Nephron (organoid): ENCODE data around the gene SND1.

ENCODE experiments used
- H3K27ac Mint-ChIP-seq, 3 experiments: 2 replicates each; pipeline ENCODE4 v1.8.0; 2020; ENCODE audit warnings: mixed read lengths in 3 of 3, mild to moderate bottlenecking in 2 of 3, moderate library complexity in 1 of 3
- H3K27me3 Mint-ChIP-seq: 2 replicates; pipeline ENCODE4 v1.8.0; 2021; ENCODE audit warnings: low read depth, mild to moderate bottlenecking, moderate library complexity, mixed read lengths
- H3K36me3 Mint-ChIP-seq: 2 replicates; pipeline ENCODE4 v1.8.0; 2020; ENCODE audit warnings: low read depth, mixed read lengths
- H3K4me1 Mint-ChIP-seq: 2 replicates; pipeline ENCODE4 v1.8.0; 2020; ENCODE audit warnings: mixed read lengths
- H3K4me3 Mint-ChIP-seq, 3 experiments: 2 replicates each; pipeline ENCODE4 v1.8.0; 2020; ENCODE audit warnings: mild to moderate bottlenecking in 3 of 3, mixed read lengths in 3 of 3, moderate library complexity in 2 of 3
- H3K9me3 Mint-ChIP-seq: 2 replicates; pipeline ENCODE4 v1.8.0; 2020; ENCODE audit warnings: mixed read lengths
- TF ChIP-seq, protein P1 (sequence below), 3 experiments: fragments of 200-600 bp; sonication (generic); IDR thresholded peaks; one replicate each; pipeline ENCODE4 v1.5.0; 2021; ENCODE audit warnings: antibody characterized with exemption in 3 of 3; ENCODE audit not compliant: unreplicated experiment in 3 of 3

SND1 gene

DNA sequence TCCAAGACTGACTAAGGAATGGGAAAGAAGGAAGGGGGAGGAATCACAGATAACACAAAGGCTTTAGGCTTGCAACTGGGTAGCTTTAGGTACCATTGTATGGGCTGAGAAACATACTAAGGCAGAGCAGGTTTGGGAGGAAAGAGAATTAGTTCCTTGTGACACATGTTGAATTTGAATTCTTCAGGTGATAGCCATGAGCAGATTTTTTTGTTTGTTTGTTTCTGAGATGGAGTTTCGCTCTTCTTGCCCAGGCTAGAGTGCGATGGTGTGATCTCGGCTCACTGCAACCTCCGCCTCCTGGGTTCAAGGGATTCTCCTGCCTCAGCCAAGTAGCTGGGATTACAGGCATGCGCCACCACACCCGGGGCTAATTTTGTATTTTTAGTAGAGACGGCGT lies 4.4 kb upstream of the SND1 start:
- H3K27ac Mint-ChIP-seq = no peak overlapping the region
- no peak overlapping the region for H3K4me3 Mint-ChIP-seq
- H3K36me3 Mint-ChIP-seq = no peaks in the 10 kb centered on the region
- no peaks in the 10 kb centered on the region for H3K27me3 Mint-ChIP-seq
- TF ChIP-seq, protein P1, sequence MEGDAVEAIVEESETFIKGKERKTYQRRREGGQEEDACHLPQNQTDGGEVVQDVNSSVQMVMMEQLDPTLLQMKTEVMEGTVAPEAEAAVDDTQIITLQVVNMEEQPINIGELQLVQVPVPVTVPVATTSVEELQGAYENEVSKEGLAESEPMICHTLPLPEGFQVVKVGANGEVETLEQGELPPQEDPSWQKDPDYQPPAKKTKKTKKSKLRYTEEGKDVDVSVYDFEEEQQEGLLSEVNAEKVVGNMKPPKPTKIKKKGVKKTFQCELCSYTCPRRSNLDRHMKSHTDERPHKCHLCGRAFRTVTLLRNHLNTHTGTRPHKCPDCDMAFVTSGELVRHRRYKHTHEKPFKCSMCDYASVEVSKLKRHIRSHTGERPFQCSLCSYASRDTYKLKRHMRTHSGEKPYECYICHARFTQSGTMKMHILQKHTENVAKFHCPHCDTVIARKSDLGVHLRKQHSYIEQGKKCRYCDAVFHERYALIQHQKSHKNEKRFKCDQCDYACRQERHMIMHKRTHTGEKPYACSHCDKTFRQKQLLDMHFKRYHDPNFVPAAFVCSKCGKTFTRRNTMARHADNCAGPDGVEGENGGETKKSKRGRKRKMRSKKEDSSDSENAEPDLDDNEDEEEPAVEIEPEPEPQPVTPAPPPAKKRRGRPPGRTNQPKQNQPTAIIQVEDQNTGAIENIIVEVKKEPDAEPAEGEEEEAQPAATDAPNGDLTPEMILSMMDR (IDR thresholded peaks at IDR 0.05; ENCODE audit: unreplicated experiment in 3 of 3) = no peak
- H3K4me1 Mint-ChIP-seq = no peaks in the 10 kb centered on the region
- no peaks in the 10 kb centered on the region for H3K9me3 Mint-ChIP-seq

DNA sequence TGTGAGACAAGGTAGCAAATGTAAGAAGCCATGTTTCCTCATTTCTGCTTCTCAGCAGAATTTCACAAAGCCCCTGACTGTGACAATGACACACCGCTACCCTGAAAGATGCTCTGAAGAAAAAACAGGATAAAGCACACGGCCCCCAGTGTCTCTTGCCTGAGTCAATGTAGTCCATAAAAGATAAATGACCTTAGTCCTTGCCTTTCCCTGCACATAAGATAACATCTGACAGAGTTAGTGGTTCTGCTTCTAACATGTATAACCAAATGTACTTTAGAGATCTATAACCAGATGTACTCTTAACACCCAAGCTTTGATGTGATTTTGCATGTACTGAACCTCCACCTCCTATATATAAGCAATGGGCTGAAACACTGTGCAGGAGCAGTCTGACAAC lies 3.0 kb upstream of the SND1 start:
- Mint-ChIP-seq H3K36me3 (no peaks in the 10 kb centered on the region), H3K4me1 (peaks cover 13% of the 10 kb centered on the region), H3K27ac (no peak overlapping the region), H3K4me3 (no peak overlapping the region), H3K9me3 (no peaks in the 10 kb centered on the region), H3K27me3 (no peaks in the 10 kb centered on the region)
- TF ChIP-seq, protein P1 (IDR thresholded peaks at IDR 0.05; ENCODE audit: unreplicated experiment in 3 of 3) = no peak

GRCh38 chr7:127650847-127651555 lies 993 bp upstream of the SND1 start:
- TF ChIP-seq, protein P1 (IDR thresholded peaks at IDR 0.05; ENCODE audit: unreplicated experiment in 3 of 3) = no peak
- H3K4me3 Mint-ChIP-seq = peak overlapping the region in 1 of 3 experiments; percentile 98
- no peaks in the 10 kb centered on the region for H3K9me3 Mint-ChIP-seq
- H3K36me3 Mint-ChIP-seq = no peaks in the 10 kb centered on the region
- peaks cover 33% of the 10 kb centered on the region for H3K4me1 Mint-ChIP-seq
- H3K27me3 Mint-ChIP-seq = no peaks in the 10 kb centered on the region
- H3K27ac Mint-ChIP-seq = no peak overlapping the region

DNA sequence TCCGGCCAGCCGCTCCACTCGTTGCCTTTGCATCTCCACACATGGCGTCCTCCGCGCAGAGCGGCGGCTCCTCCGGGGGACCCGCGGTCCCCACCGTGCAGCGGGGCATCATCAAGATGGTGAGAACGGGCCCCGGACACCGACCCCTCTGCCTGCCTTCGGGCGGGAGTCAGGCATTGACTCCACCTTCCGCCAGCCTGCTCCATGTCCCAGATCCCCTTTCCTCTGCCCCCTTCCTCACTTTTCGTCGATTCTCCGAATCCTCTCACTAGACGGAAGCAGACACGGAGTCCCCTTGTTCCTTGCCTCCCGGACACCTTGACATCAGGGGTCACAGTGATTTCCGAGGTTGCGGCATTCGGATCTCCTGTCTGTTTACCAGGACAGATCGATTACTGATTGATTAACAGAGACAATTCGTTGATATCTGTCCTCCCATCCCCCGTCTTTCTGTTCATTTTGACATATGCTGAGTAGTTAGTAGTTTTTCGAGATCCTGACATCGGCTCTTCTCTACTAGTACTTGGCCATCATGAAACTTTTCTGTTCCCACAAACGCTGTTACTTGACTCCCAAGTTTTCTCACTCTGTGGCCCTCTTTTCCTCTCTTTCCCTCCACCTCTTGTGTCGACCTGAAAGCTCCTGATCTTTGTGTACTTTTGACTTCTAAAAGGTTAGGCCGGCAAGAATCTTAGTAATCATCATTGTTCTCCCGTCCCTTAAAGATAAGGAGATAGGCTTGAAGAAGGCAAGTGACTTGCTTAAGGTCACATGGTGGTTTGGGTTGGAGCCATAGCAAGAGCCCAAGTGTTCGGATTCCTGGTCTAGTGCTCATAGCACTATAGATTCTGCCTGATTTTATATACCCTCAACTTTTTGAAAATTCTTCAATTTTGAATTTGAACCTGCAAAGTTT lies 597 bp downstream of the SND1 start:
- Mint-ChIP-seq H3K4me3 (peak overlapping the region in 1 of 3 experiments; percentile 98), H3K4me1 (peaks cover 37% of the 10 kb centered on the region), H3K36me3 (peaks cover 5% of the 10 kb centered on the region), H3K27ac (no peak overlapping the region), H3K27me3 (no peaks in the 10 kb centered on the region), H3K9me3 (no peaks in the 10 kb centered on the region)
- TF ChIP-seq, protein P1 (IDR thresholded peaks at IDR 0.05; ENCODE audit: unreplicated experiment in 3 of 3) = no peak

DNA sequence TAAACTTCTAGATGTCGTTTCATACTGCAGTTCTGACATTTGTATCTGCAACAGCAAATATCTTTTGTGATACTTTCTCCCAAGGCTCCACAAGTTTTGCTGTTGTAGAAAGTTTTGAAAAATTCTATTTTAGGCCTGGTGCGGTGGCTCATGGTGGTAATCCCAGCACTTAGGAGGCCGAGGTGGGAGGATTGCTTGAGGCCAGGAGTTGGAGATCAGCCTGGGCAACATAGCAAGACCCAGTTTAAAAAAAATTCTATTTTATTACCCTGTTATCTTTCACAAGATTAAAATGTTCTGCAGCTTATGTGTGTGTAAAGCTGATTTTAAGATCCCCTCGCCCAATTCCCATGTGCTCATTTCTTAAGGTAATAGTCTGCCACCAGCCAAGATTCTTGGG lies 1.4 kb downstream of the SND1 start:
- H3K4me3 Mint-ChIP-seq = peak overlapping the region in 1 of 3 experiments; percentile 98

More for the DNA sequence above, 1.4 kb downstream of the SND1 start:
- Mint-ChIP-seq H3K27ac (peak overlapping the region in 1 of 3 experiments; percentile 37), H3K9me3 (no peaks in the 10 kb centered on the region), H3K27me3 (no peaks in the 10 kb centered on the region), H3K4me1 (peaks cover 37% of the 10 kb centered on the region), H3K36me3 (peaks cover 9% of the 10 kb centered on the region)
- TF ChIP-seq, protein P1 (IDR thresholded peaks at IDR 0.05; ENCODE audit: unreplicated experiment in 3 of 3) = no peak
